Activated gamma-delta T cell treated with anti-CD3 and anti-CD28 coated beads, Interleukin-2, amount 50 U/mL, for 16 hours (primary cell): ENCODE results near the gene ARL4D.
"Not testable (repeated sequence)": the region's sequence is repeated elsewhere in the genome, so short reads cannot be mapped to it uniquely, and the experiment has no call there.

Source experiments
- DNase-seq: peaks from one replicate; pipeline ENCODE4 v3.0.0-alpha.2; 2020; ENCODE audit warnings: low read depth

The ARL4D gene

GRCh38 chr17:43398724-43399595, at the start of gene ARL4D:
ARL4D (plus strand) TSS chr17:43398993; CDS start chr17:43399733, 740 bp downstream.
- peak; percentile 68 for DNase-seq

GRCh38 chr17:43349142-43349541, 49.7 kb upstream of the ARL4D start:
- DNase-seq = no peak

GRCh38 chr17:43350888-43351361, 47.9 kb upstream of the ARL4D start:
- DNase-seq = no peak

GRCh38 chr17:43351691-43352090, 47.1 kb upstream of the ARL4D start:
- no peak for DNase-seq

- DNase-seq = no peak
Observed at GRCh38 chr17:43352579-43353331, 46.0 kb upstream of the ARL4D start.

- no peak for DNase-seq
Observed at GRCh38 chr17:43353393-43353792, 45.4 kb upstream of the ARL4D start.

- no peak for DNase-seq
Observed at GRCh38 chr17:43354371-43354770, 44.4 kb upstream of the ARL4D start.

GRCh38 chr17:43356450-43356849, 42.3 kb upstream of the ARL4D start:
- DNase-seq = no peak

GRCh38 chr17:43356999-43357398, 41.8 kb upstream of the ARL4D start:
- DNase-seq = no peak

GRCh38 chr17:43359469-43360110, 39.2 kb upstream of the ARL4D start:
- no peak for DNase-seq

- peak; percentile 61 for DNase-seq
Observed at GRCh38 chr17:43360376-43360738, 38.4 kb upstream of the ARL4D start.

- peak; percentile 88 for DNase-seq
Observed at GRCh38 chr17:43360739-43361505, 37.9 kb upstream of the ARL4D start.

- no peak for DNase-seq
Observed at GRCh38 chr17:43363181-43363925, 35.4 kb upstream of the ARL4D start.

- DNase-seq = no peak
Observed at GRCh38 chr17:43363926-43364285, 34.9 kb upstream of the ARL4D start.

- DNase-seq = no peak
Observed at GRCh38 chr17:43365356-43365755, 33.4 kb upstream of the ARL4D start.

GRCh38 chr17:43365921-43366320, 32.9 kb upstream of the ARL4D start:
- DNase-seq = not testable (repeated sequence)

- DNase-seq = no peak
Observed at GRCh38 chr17:43366891-43367736, 31.7 kb upstream of the ARL4D start.

- no peak for DNase-seq
Observed at GRCh38 chr17:43367737-43368242, 31.0 kb upstream of the ARL4D start.

- DNase-seq = no peak
Observed at GRCh38 chr17:43368740-43369506, 29.9 kb upstream of the ARL4D start.
